NCI-H1930 (cell line): ENCODE measurements around the gene M1AP.

Experiments used
- DNase-seq, 2 experiments: peaks; one replicate each; lab custom pipeline; 2025; lab: John Stamatoyannopoulos, UW

M1AP gene

DNA sequence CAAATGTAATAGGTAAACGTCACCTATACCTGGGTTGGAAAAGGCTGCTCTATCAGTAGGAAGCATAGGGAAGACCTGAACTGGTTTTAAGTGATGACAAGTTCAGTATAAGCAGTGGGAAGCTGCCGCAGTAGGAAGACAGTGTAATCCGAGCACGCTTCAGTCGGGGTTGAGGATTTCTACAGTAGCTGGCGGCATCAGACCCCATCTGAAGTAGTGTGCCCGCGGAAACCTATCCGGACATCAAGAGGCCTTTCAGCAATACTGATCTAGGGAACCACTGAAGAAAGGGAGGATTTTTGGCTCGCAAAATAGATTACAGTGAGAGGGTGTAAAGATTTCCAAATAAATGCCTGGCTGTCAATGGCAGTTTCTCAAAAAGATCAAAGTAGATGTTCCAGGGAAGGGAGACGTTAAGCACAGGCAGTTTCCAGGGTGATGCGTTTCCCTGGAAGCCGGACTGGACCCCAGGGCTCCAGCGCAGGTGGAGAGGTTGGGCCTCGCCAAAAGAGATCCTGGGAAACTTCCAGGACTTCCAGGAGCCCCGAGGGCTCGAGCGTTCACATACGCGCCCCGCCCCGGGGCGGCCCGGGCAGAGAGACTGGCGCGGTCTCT is 99.7 kb downstream of the M1AP start:
- DNase-seq: no peak

DNA sequence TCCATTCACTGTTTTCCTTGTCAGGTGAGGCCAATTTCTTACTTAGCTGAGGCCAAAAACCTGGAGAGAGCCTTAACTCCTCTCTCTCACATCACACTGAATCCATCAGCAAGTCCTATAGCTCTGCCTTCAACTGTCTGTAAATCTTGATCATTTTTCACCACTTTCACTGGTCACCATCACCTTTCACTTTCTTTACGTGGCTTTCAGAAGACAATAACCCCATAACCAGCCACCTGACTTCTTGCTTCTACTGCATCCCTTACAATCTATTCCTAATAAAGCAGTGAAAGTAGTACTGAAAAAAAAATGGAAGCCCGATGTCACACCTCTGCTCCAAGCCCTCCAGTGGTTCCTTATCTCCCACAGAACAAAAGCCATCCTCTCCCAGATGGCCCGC is 102.1 kb downstream of the M1AP start:
- DNase-seq: no peak

DNA sequence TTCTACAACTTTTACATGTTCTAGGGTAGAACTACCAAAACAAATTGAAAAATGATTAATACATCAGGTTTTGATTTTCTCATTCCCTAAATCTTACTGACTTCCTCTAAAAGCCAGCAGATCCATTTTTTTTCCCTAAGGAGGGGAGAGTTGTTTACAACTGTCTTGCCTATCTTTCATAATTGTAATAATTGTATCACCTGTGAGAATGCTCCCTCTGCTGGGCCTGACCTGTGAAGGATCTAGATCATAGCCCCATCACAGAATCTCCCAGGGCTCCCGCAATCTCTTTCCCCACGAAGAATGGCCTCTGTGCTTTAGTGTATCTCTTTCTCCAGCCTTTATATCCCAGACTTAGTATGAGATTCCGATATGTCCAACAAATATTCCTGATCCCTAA is 103.5 kb downstream of the M1AP start:
- peak in 1 of 2 experiments; percentile 15 for DNase-seq

DNA sequence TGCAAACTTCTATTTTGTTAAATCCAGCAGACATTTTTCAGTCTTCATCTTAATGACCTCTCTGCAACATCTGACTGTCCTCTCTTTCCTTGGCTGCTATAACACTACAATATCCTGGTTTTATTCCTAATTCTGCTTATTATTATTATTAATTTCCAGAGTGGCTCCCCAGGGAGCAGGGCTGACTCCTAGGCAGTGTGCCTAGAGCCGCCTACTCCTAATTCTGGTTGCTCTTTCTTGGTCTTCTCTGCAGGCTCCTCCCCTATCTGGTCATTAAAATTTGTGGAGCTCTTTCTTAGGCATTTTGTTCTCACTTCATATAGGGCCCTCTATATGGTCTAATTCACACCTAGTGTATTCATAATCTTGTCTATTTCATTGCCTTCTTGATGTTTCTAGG is 105.2 kb downstream of the M1AP start:
- DNase-seq: no peak

DNA sequence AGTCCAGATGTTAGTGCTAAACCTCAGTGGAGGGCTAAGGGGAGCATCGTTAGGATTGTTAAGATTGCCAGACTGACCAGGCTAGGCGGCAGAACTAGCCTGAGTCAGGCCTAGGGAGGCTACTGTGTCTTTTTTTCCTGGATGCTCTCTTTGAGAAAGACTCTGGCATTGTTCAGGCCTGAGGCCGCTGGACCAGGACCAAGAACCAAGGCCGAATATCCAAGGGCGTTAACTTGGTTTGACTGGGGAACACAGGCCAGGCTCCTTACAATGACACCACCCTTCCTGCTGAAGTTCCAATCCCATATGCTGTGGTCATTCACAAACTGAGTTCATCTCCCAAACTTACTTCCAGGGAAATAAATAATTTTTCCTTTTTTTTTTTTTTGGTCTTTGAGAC is 107.8 kb downstream of the M1AP start:
- no peak for DNase-seq

DNA sequence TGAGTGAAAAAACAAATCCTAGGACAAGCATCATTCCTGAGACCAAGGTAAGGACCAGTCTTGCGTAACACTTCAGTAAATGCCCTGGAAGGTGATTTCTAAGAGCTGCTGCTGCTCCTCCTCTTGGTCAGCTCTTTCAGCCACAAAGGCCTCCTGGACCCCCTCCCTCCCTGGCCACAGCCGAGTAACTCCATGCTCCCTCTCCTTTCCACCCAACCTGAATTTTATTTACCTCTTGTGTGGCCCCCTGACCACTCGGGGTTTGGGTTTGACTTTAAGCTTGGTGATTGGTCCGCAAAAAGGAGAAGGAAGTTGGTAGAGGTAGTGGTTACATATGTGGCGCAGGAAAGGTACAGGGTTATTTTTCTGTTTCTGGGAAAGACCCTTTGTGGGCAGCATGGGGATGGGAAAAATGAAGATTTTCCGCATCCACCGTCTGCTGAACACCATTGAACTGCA is 109.2 kb downstream of the M1AP start:
- DNase-seq: no peak

DNA sequence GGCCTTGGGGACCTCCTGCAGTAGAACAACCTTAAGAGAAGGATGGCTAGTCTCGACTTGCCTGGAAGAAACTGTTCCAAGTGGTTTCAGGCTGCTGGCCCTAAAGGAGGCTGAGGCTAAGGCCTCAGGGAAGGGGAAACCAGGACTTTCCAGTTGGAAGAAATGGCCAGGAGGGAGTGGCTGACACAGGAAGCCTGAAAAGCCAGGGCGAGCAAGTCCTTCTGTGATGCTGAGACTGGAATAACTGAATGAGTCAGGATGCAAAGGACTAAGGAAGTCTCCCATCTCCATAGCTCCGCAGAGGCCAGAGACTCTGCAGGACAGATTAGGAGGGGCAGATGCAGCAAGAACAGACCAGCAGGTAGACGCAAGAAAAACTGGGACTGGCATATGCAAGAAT is 111.0 kb downstream of the M1AP start:
- no peak for DNase-seq

DNA sequence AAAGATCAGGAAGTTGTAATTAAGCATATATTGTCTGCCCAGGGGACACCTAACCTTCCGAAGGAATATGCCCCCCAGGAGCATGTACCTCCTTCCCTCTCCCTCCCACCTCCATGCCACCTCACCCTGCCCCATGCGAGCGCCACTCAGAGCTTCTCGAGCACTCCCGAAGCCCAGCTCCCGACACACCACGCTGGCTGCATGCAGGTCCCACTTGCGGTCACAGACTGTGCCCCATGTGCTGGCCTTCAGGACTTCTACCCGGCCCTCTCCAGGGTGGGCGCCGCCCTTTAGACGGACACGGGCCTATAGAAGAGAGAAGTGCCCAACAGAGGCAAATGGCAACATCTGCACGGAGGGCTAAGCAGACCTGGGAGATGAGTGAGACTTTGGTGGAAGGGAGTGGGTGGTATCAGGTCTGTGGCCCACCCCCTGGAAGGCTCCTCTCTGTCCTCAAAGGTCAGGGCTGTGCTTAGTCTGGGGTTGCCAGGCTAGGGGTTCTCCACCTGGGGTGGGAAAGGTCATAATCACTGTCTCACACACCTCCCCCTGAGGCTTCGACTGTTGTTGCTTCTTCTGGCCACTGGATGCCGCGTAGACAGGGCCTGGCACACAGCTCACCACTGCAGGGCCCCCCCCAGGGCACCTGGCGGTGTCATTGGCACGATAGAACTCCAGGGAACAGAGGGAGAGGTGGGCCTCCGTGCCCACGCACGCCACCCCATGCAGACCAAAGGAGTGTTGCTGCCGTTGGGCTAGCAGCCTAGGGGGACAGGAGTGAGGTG is 111.8 kb downstream of the M1AP start:
- no peak for DNase-seq

DNA sequence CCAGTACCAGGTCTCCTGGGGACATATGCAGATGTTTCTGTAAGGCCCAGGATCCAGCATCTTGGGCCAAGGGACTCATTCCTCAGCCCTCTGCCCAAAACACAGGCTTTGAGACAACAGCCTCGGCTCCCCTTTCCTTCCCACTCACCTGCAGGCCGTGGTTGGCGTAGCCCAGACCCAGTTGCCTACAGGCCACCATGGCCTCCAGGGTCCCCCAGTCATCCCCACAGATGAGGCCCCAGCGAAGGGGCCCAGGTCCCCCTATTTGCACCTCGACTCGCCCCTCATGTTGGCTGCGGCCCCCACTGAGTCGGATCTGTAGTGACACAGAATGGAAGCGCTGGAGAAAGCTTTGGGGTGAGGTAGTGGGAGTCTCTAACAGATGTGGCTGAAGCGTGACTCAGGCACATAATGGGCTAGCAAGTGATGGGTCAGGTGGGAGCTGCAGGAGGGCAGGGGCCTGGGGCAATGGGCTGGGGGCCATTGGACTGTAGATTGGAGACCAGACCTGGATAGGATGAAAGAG is 112.6 kb downstream of the M1AP start:
- no peak for DNase-seq

DNA sequence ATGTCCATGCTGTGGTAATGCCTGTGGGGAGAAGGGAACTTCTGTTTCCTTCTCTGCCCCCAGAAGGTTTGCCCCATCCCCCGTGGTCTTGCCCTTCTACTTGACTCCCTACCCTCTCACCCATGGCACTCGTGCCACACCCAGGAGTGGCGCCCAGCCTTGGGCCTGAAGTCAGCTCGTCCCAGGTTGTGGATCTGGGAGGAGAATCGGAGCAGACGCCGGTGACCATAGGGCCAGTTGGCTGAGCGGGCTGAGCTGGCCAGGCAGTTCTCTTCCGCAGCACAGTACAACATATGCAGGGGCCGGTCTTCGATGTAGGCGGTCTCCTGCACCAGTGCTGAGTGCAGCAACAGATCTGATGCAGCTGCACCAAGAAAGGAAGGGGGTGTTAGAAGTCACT is 113.7 kb downstream of the M1AP start:
- no peak for DNase-seq

DNA sequence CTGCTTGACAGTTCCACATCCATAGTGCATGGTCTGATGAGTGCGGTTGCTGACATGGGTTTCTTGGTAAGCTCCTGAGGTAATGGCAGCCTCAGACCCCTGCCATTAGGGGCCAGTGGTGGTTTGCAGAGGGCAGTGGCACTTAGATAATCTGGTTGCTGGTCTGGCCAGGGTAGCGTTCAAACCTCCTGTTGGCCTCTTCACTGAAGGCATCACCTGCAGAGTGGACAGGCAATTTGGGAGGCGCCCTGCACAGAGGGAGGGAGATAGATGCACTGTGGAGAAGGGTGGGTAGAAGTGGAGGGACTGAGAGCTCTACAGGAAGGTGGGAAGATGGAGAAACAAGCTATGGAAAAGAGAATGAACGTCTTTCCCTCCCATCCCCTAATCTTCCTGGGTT is 114.7 kb downstream of the M1AP start:
- no peak for DNase-seq

DNA sequence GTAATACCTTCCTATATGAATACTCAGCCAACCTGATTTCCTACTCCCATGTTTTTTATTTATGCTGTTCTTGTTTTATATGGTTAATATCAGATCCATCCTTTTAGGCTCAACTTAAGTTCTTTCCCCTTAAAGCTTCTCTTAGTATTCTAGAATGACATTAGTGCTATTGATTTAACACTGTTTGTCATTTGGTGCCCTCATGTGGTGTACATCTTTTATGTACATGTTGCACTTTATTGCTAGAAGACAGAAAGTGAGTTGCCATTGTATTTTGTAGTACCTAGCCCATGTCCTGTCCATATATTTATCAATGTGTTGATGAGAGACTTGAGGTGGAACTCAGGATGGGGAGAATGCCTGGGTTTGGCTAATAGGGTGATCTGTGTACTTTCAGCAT is 115.9 kb downstream of the M1AP start:
- DNase-seq: peak in 1 of 2 experiments; percentile 13

DNA sequence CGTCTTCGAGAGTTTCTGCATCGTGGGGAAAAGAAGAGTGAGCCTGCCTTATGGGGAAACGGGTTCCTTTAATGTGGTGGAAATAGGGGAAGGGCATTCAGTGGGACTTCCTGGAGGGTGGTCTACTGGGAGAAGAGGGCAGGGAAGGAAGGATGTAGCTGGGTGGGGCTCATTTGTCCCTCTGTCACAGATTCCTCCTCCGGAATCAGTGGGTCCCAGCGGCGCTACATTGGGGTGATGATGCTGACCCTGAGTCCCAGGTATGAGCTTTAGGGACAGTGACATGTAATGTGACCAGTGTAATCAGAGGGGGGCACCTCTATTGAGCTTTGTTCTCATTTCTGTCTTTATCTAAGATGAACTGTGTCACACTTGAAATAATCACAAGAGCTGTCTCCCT is 116.5 kb downstream of the M1AP start:
- no peak for DNase-seq

DNA sequence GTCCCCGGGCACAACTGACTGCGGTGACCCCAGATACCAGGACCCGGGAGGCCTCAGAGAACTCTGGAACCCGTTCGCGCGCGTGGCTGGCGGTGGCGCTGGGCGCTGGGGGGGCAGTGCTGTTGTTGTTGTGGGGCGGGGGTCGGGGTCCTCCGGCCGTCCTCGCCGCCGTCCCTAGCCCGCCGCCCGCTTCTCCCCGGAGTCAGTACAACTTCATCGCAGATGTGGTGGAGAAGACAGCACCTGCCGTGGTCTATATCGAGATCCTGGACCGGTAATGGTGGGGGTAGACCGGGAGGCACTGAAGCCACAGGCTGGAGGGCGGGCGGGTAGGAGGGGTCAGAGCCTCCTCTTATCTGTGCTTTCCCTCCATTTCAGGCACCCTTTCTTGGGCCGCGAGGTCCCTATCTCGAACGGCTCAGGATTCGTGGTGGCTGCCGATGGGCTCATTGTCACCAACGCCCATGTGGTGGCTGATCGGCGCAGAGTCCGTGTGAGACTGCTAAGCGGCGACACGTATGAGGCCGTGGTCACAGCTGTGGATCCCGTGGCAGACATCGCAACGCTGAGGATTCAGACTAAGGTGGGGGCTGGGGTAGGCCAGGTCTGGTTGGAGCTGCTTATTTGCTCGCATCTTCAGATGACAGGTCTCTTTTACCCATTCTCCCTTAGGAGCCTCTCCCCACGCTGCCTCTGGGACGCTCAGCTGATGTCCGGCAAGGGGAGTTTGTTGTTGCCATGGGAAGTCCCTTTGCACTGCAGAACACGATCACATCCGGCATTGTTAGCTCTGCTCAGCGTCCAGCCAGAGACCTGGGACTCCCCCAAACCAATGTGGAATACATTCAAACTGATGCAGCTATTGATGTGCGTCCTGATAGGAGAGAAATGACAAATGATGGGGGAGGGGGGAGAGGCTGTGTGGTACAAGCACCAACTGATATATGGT is 117.6 kb downstream of the M1AP start:
- no peak for DNase-seq

DNA sequence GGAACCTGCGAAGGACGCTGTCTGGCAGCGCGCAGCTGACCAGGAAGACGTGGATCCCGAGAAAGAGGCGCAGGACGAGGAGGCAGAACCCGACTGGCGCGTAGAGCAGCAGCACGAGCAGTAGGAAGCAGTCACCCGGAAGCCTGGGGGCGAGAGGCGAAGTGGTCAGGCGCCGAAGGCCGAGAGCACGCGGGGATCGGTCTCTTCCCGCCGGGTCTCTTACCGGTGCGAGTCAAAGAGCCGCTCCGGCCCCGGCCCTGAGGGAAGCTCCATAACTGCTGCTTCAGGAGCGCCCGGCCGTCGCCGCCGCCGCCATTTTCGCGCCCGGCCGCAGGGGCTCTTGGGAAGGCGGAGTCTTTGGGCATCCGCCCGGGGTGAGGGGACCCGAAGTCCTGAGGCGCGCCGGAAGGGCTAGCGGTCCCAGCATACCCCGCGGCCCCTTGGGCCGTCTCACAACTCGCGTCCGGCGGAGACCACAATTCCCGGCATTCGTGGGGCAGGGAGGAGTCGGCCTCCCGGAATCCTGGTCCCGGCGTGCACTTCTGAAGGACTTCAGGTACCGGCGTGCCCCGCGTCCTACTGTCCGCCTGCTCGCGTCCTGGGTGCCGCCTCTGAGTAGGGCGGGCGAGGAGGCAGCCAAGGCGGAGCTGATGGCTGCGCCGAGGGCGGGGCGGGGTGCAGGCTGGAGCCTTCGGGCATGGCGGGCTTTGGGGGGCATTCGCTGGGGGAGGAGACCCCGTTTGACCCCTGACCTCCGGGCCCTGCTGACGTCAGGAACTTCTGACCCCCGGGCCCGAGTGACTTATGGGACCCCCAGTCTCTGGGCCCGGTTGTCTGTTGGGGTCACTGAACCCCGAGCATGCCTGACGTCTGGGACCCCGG is 118.5 kb downstream of the M1AP start, which contains the start of the genes AUP1 and HTRA2:
Gene AUP1, minus strand, starts transcription at position 350 of the 882 bp plus-strand sequence. Its CDS starts 77 bp downstream, at position 273.
Gene HTRA2, plus strand, starts transcription at position 577 of the 882 bp plus-strand sequence. Its CDS starts 74 bp downstream, at position 651.
- DNase-seq: peak; percentile 96 to 98

DNA sequence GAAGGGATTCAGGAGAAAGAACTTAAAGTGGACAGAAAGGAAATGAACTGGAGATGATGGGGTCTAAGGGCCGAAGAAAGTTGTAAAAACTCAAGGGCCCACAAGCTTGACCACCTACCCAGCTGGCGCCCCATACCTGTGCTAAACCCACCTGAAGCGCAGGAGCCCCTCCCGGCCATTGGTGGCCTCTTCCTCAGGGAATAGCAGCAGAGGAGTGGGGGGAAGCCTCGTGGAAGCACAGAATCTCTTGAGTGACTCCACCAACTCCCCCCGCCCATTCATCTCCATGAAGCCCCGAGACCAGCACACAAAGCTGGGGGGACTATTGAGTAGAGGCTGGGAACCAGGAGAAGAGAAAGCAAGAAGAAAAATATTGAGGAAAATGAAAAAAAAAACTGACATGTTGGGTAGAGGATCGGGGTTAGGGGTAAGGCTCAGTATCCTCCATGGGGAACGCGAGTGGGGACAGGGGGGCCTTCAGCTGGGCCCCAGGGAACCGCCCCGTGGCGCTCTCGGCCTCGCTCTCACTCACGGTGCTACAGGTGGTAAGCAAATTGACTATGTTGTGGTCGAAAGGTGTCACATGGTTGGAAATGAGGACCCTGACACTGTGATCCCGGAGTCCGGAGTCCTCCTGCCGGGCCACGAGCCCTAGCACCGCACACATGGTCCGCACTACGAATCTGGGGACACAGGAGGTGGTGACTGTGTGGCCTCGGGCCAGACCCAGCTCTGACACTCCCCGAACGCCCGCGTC is 119.4 kb downstream of the M1AP start:
- DNase-seq: no peak

DNA sequence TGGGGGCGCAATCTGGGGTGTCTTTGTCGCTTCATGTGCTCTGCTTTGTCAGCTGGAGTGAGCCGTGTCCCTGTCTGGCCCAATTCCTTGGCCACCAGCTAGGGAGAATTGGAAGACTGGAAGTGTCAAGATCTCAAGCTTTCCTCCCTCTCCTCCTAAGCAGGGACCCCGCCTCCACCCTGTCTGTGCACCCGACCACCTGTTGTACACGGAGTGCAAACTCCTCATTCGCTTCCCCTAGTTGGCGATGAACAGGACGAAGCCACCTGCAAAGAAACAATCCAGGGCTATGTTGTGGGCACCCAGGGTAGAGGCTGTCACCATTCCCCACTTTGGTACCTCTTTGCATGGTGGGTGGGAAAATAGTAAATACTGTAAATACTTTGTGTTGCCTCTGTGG is 120.4 kb downstream of the M1AP start:
- no peak for DNase-seq

DNA sequence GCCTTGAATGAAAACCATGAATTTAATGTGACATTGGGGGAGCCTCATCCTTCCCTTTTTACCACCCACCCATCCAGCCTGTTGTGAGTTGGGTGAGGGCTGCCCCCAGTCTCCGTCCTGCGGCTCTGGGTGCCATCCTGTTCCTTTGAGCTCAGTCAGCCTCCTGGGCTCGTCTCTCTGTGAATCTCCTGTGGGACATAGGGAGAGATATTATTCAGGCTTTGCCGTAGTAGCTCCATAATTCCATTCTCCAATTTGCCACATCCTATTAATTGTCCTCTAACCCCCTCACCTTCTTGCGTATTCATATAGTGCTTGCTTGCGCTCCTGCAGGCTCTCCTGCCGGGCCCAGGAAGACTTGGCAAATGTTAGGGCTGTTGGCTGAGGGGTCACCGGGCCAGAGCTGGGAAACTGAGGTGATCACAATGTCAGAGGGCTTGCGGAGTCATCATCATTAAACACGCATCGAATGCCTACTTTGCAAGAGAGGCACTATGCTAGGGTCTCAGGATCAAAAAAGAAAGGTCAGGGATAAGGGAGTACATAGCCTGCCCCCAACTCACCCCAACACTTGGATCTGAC is 121.4 kb downstream of the M1AP start:
- no peak for DNase-seq

DNA sequence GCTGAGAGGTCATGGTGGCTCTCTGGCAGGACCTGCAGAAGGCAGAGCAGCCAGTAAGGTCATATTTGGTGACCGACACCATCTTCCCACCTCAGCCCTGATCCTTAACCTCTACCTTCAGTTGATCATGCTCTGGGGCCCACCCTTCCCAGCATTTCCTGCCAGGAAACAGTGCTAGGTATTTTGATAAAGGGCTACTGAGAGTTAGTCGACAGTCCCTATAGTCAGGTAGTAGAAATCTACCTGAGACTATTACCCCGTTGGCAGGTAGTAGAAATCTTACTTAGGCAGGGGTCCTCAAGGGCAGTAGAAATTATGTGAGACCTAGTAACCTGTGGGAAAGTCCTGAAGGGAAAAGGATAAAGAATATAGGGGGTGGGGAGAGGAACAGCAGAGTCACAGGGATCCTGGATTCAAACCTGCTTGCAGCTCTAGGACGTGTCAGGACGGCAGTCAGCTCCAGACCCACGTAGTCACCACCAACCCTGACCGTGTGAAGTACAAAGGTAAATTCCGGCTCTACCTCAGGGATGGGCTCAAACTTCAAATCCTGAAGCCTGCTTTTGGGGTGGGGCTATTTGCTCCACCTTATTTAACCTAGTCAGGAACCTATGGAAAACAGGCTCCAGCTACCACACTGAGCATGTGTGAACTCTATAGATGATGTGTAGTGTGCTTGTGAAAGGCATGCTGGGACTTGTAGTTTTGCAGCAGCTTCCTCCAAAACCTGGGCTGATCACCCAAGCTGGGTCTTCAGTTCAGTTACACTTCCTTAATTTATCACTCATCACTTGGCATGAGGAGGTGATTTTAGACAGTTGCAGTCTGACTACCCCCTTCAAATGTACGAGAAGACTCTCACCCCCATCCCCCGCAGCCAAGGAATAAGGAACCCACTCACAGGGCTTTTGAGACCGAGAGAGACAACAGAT is 122.1 kb downstream of the M1AP start, which contains the start of gene DQX1:
Gene DQX1, minus strand, starts transcription at position 515 of the 932 bp plus-strand sequence. Its CDS starts 502 bp downstream, at position 13.
- DNase-seq: no peak
